Measurements from ENCODE around the gene IFT27. TPM values are rescaled to one million over a fixed set of nuclear protein-coding genes. Genes with fewer than 3 reads are reported as not detected.
"Not testable (repeated sequence)": the region's sequence is repeated elsewhere in the genome, so short reads cannot be mapped to it uniquely, and the experiment has no call there.

IFT27 gene
- total RNA-seq, 1 experiment from 2014 or later, result 74.2 TPM

DNA sequence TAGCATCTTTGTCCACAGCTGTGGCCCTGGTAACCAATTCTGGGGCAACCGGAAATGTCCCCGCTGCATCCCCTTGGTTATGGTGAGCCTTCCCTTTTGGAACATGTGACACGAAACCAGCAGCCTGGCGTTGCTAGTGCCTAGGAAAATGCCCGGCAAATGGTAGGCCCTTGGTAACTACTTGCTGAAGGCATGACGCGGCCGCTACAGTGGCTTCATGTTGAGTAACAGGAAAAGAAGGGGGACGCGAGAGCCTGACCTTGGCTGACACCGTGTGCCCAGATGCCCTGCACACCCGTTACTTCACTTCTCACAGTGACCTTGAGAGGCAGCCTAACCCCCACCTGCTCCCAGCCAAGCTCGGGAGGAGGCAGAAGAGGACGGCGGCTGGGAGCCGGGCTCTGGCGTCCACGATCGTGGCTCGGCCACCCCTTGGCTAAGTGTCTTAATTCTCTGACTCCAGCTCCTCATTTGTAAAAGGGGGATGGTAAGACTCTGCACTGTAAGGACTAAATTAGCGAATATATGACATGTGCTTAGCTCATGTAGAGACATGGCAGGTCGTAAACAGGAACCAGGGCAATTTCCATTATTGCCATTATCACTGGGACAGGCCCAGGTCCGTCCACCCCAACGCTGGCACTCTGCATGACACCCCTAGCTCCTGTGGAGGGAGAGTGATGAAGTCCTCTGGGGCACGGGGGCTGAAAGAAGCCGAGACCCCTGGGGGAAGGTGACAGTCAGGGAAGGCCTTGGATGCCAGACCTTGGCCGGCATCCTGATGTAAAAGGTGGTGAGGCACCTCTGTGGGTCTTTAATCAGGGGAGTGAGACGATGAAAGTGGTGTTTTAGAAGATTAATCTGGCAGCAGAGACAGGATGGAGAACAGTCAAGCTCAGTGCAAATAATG is 18.9 kb downstream of the IFT27 start:
- no peak overlapping the region for H3K4me2 ChIP-seq
- TF ChIP-seq EZH2 (IDR thresholded peaks at IDR 0.05; ENCODE audit: low read depth), result no peak
- TF ChIP-seq, protein P1, sequence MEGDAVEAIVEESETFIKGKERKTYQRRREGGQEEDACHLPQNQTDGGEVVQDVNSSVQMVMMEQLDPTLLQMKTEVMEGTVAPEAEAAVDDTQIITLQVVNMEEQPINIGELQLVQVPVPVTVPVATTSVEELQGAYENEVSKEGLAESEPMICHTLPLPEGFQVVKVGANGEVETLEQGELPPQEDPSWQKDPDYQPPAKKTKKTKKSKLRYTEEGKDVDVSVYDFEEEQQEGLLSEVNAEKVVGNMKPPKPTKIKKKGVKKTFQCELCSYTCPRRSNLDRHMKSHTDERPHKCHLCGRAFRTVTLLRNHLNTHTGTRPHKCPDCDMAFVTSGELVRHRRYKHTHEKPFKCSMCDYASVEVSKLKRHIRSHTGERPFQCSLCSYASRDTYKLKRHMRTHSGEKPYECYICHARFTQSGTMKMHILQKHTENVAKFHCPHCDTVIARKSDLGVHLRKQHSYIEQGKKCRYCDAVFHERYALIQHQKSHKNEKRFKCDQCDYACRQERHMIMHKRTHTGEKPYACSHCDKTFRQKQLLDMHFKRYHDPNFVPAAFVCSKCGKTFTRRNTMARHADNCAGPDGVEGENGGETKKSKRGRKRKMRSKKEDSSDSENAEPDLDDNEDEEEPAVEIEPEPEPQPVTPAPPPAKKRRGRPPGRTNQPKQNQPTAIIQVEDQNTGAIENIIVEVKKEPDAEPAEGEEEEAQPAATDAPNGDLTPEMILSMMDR (conservative IDR thresholded peaks at IDR 0.05), result no peak
- H2AFZ ChIP-seq, result no peak overlapping the region
- ChIA-PET CTCF (interaction anchor here (0.7 to 1.5 kb wide), 4 partner anchors 17 to 210 kb away, joined by 3 to 5 read pairs (median 4); partner anchors contain the start of gene IFT27), POLR2A (ENCODE audit: unreplicated experiment) (interaction anchor here (0.5 kb wide), 1 partner anchor 102 kb away, joined by 3 read pairs; no protein-coding TSS in a partner anchor)
- H3K27me3 ChIP-seq (ENCODE audit: insufficient read depth, low read depth), result peaks cover 23% of the 10 kb centered on the region
- H3K79me2 ChIP-seq (ENCODE audit: low read depth), result no peaks in the 10 kb centered on the region
- peaks cover 19% of the 10 kb centered on the region for H3F3A ChIP-seq (ENCODE audit: insufficient read depth, low read depth)
- H3K4me1 ChIP-seq (replicated peaks; ENCODE audit: insufficient read depth), result peaks cover 12% of the 10 kb centered on the region
- no peak overlapping the region for H3K4me3 ChIP-seq
- H3K36me3 ChIP-seq (ENCODE audit: low read depth), result no peaks in the 10 kb centered on the region
- H3K9me2 ChIP-seq (ENCODE audit: insufficient read depth), result no peaks in the 10 kb centered on the region
- TSS peak; percentile 9 for BruUV-seq (replicated peaks)
- no peak overlapping the region for H3K27ac ChIP-seq
- intact Hi-C loops (cut with micrococcal nuclease; ENCODE audit: unreplicated experiment), result loop anchor here (1.0 kb wide), 2 partner anchors 211 to 220 kb away; no protein-coding TSS in a partner anchor
- no peaks in the 10 kb centered on the region for H4K20me1 ChIP-seq (ENCODE audit: insufficient read depth)
- no peak for DNase-seq
- no peaks in the 10 kb centered on the region for H3K9me3 ChIP-seq (ENCODE audit: insufficient read depth, low read depth)

DNA sequence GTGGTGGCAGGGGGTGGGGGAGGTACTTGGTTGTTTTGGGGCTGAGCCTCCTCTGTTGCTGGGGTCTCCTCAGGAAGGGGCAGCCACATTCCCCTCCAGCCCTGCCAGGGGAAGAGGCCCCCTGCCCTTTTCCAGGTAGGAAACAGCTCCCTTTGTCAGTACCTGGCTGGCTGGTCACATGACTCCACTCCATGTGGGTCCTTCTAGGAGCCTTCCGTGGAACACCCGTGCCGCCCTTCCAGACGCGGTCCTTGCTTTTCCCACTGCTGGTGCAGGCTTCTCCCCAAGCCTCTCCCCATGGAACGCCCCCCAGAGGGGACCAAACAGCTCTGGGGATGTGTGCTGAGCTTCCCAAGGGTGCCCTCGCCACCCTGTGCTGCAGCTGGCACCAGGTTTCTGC is 19.9 kb downstream of the IFT27 start:
- no peaks in the 10 kb centered on the region for H3K9me2 ChIP-seq (ENCODE audit: insufficient read depth)

DNA sequence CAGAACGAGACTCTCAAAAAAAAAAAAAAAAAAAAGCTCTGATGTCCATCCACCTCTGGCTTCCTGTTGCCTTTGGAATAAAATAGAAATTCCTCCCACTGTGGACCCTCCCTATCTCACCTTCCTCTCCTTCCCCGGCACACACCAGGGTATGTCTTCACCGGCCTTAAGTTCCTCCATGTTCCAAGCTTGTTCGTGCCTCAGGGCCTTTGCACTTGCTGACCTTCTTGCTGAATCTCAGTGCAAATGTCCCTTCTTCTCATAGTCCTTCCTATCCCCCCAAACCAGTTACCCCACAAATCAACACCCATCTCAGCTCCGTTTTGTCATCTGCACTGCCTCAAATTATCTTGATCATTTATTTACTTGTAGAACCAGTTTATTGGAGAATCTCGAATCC is 20.6 kb downstream of the IFT27 start:
- CTCF ChIA-PET, result interaction anchor here (0.5 to 1.5 kb wide), 4 partner anchors 97 to 446 kb away, joined by 3 to 12 read pairs (median 6); no protein-coding TSS in a partner anchor
- Histone ChIP-seq H2AFZ (no peak overlapping the region), H3K4me3 (no peak overlapping the region), H3K9me3 (ENCODE audit: insufficient read depth, low read depth) (no peaks in the 10 kb centered on the region), H3K4me1 (replicated peaks; ENCODE audit: insufficient read depth) (peaks cover 12% of the 10 kb centered on the region), H3F3A (ENCODE audit: insufficient read depth, low read depth) (peaks cover 21% of the 10 kb centered on the region), H3K79me2 (ENCODE audit: low read depth) (no peaks in the 10 kb centered on the region), H3K27ac (no peak overlapping the region), H4K20me1 (ENCODE audit: insufficient read depth) (no peaks in the 10 kb centered on the region), H3K36me3 (ENCODE audit: low read depth) (no peaks in the 10 kb centered on the region), H3K9me2 (ENCODE audit: insufficient read depth) (no peaks in the 10 kb centered on the region), H3K27me3 (ENCODE audit: insufficient read depth, low read depth) (peaks cover 23% of the 10 kb centered on the region), H3K4me2 (no peak overlapping the region)
- no peak for DNase-seq
- no peak for TF ChIP-seq EZH2 (IDR thresholded peaks at IDR 0.05; ENCODE audit: low read depth)
- TF ChIP-seq, protein P1 (conservative IDR thresholded peaks at IDR 0.05), result no peak
- POLR2A ChIA-PET (ENCODE audit: unreplicated experiment), result no interaction called here
- intact Hi-C loops (cut with micrococcal nuclease; ENCODE audit: unreplicated experiment), result no loop called here
- no TSS peak for BruUV-seq (replicated peaks)

More for the DNA sequence above, 19.9 kb downstream of the IFT27 start:
- no peak for DNase-seq
- H3K36me3 ChIP-seq (ENCODE audit: low read depth), result no peaks in the 10 kb centered on the region
- CTCF ChIA-PET, result interaction anchor here (0.5 to 1.5 kb wide), 4 partner anchors 97 to 445 kb away, joined by 3 to 12 read pairs (median 6); no protein-coding TSS in a partner anchor
- POLR2A ChIA-PET (ENCODE audit: unreplicated experiment), result no interaction called here
- H3K27ac ChIP-seq, result no peak overlapping the region
- H4K20me1 ChIP-seq (ENCODE audit: insufficient read depth), result no peaks in the 10 kb centered on the region
- no peak overlapping the region for H3K4me3 ChIP-seq
- intact Hi-C loops (cut with micrococcal nuclease; ENCODE audit: unreplicated experiment), result no loop called here
- peaks cover 12% of the 10 kb centered on the region for H3K4me1 ChIP-seq (replicated peaks; ENCODE audit: insufficient read depth)
- H3K9me3 ChIP-seq (ENCODE audit: insufficient read depth, low read depth), result no peaks in the 10 kb centered on the region
- peaks cover 23% of the 10 kb centered on the region for H3K27me3 ChIP-seq (ENCODE audit: insufficient read depth, low read depth)
- no peaks in the 10 kb centered on the region for H3K79me2 ChIP-seq (ENCODE audit: low read depth)
- BruUV-seq (replicated peaks), result no TSS peak
- peaks cover 21% of the 10 kb centered on the region for H3F3A ChIP-seq (ENCODE audit: insufficient read depth, low read depth)
- TF ChIP-seq EZH2 (IDR thresholded peaks at IDR 0.05; ENCODE audit: low read depth), result no peak
- TF ChIP-seq, protein P1 (conservative IDR thresholded peaks at IDR 0.05), result no peak
- H3K4me2 ChIP-seq, result no peak overlapping the region
- no peak overlapping the region for H2AFZ ChIP-seq

DNA sequence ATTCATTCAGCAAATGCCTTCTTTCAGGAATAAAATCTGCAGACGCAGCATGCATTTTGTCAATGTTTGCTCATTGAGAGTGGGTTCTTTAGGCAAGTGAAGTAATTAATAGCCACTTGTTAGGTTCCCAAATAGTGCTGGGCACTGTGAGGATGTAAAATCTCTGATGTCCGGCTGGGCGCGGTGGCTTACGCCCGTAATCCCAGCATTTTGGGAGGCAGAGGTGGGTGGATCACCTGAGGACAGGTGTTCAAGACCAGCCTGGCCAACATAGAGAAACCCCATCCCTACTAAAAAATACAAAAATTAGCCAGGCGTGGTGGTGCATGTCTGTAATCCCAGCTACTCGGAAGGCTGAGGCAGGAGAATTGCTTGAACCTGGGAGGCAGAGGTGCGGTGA is 21.0 kb downstream of the IFT27 start:
- H3K36me3 ChIP-seq (ENCODE audit: low read depth); H3K4me2 ChIP-seq; H3K9me3 ChIP-seq (ENCODE audit: insufficient read depth, low read depth); intact Hi-C loops (cut with micrococcal nuclease; ENCODE audit: unreplicated experiment); H4K20me1 ChIP-seq (ENCODE audit: insufficient read depth); H3K79me2 ChIP-seq (ENCODE audit: low read depth); H3K9me2 ChIP-seq (ENCODE audit: insufficient read depth); H3K4me3 ChIP-seq; DNase-seq; H2AFZ ChIP-seq; POLR2A ChIA-PET (ENCODE audit: unreplicated experiment); H3K27ac ChIP-seq; BruUV-seq (replicated peaks): not testable (repeated sequence)
- Histone ChIP-seq H3F3A (ENCODE audit: insufficient read depth, low read depth) (peaks cover 21% of the 10 kb centered on the region), H3K4me1 (replicated peaks; ENCODE audit: insufficient read depth) (peaks cover 12% of the 10 kb centered on the region), H3K27me3 (ENCODE audit: insufficient read depth, low read depth) (peaks cover 23% of the 10 kb centered on the region)
- CTCF ChIA-PET, result interaction anchor here (0.6 kb wide), 1 partner anchor 334 kb away, joined by 3 read pairs; no protein-coding TSS in a partner anchor
